Measurements from ENCODE around the gene IL17REL. TPM values are rescaled to one million over a fixed set of nuclear protein-coding genes. Genes with fewer than 3 reads are reported as not detected.

IL17REL gene
- not detected for total RNA-seq

DNA sequence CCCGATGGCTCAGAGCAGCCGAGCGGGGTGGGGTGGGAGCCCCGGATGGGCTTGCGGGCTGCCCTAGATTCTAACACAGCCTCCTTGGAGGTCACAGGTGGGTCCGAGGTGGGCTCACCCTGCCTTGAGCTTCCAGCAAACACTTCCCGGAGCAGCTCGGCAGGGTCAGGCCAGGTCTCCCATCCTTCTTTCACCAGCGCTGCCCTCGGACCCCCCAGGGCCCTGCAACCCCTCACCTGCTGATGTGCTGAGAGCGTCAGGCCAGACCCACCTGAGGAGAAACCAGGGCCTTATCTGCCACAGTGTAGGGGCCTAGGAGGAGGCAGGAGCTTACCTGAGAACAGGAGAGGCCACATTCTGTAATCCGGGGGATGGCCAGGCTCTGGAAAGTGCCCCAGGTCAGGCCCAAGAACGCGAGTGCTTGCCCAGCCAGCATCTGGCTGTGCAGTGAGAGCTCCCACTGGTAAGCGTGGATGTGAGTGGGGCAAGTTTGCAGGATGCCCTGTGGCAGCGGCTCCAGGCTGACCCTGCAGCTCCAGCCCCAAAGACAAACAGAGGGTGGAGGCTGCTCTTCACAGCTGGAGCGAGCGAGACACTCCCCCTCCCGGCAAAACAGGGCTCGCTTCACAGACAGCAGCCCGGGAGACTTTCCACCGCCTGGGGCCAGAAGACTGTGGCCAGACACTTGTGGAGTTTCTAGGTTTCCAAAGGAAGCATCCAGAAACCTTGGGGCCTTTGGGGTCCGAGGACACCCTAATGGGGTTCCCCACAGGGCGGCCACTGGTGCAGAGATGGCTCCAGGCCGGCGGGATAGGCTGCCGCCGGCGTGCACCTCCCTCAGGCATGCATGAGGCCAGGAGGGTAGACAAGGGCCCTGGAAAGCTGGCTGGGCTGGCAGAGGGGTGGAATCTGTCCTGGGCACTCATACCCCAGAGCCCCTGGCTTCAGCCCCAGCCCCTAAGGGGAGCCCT is at the start of gene IL17REL:
Gene IL17REL (minus strand): TSS at position 555 of the 971 bp plus-strand sequence. CDS start 119 bp downstream, at position 436.
- DNase-seq, result no peak

DNA sequence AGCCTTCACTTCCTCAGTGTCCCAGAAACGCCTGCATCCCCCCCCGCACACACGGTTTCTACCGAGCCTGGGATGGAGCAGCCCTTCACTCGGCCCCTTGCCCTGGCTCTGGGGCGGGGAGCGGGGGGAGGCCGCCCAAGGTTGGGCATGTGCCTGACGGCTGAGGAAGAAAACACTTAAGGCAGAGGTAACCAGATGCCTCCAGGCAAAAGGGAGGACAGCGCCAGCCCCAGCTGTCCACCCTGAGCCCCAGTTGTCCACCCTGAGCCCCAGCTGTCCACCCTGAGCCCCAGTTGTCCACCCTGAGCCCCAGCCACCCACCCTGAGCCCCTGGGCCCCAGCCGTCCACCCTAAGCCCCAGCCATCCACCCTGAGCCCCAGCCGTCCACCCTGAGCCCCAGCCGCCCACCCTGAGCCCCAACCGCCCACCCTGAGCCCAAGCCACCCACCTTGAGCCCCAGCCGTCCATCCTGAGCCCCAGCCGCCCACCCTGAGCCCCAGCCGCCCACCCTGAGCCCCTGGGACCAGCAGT is 49.3 kb upstream of the IL17REL start:
- no peak for DNase-seq

DNA sequence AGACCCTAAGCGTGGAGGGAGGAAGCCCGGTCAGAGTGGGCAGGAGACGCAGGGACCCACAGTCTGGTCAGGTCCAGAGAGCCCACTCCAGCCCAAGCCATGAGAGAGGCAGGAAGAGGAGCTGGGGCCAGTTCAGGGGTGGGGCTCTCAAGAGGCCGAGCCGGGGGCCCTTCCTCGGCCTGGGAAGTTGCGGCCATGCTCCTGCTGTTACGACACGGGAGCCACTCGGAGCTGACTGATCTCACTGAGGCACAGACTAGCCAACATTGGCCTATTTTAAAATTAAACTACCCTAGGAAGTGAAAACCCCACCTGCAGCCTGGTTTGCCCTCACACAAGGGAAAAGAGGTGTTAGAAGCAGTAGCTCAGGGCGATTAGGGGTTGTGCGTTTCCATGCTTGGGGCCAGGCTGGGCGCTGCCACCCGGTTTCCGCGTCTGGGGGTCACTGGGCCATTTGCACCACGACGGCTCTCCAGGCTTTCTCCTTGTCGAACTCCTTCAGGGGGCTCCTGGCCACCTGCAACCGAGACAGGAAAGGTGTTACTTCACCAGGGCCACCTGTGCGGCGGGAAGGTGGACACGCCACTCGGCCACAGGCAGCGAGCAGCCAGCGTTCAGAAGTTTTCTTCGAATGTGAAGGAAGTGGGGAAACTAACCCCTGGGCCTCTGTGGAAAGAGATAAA is 48.7 kb upstream of the IL17REL start:
- no peak for DNase-seq

DNA sequence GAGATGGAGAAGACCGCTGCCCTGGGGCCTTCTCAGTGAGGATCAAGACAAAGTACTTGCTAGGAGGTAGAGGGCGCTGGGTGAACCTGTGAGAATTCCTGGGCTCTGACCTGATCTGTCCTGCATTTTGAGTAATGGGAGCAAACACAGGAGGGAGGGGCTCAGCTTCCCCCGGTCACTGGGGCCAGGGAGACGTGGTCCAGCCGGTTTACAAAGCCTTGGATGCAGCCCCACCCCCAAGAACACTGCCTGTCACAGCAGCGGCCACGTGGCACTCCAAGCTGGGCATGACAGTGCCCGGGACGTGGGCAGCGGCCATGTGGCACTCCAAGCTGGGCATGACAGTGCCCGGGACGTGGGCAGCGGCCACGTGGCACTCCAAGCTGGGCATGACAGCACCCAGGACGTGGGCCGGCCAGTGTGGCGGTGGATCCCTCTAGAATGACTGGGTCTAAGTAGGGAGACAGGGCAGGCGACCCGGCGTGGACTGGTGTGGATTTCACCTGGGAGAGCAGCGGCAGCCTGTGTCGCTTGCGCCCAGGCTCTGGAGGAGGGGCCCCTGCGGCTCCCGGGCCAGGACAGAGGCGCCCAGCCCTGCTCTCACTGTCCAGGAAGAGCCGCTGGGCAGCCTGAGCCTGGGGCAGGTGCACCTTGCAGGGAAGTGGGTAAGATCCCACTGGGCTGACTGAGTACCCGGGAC is 48.0 kb upstream of the IL17REL start:
- no peak for DNase-seq

DNA sequence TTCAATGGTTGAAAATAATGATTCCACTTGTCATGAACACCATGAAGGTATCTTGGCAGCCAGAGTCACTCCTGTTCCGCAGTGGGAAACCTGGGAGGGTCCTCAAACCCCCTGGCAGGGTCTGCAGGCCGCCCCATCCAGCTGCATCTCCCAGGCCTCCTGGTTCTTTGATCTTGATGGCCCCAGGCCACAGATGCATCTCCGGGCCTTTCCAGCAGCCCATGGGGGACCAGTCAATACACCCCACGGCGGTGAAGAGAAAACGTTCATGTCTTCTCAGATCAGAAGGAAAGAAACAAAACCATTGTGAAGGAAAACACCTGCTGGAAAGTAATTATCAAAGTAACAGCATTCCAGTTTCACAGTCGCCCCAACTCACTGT is 47.3 kb upstream of the IL17REL start:
- DNase-seq, result no peak

DNA sequence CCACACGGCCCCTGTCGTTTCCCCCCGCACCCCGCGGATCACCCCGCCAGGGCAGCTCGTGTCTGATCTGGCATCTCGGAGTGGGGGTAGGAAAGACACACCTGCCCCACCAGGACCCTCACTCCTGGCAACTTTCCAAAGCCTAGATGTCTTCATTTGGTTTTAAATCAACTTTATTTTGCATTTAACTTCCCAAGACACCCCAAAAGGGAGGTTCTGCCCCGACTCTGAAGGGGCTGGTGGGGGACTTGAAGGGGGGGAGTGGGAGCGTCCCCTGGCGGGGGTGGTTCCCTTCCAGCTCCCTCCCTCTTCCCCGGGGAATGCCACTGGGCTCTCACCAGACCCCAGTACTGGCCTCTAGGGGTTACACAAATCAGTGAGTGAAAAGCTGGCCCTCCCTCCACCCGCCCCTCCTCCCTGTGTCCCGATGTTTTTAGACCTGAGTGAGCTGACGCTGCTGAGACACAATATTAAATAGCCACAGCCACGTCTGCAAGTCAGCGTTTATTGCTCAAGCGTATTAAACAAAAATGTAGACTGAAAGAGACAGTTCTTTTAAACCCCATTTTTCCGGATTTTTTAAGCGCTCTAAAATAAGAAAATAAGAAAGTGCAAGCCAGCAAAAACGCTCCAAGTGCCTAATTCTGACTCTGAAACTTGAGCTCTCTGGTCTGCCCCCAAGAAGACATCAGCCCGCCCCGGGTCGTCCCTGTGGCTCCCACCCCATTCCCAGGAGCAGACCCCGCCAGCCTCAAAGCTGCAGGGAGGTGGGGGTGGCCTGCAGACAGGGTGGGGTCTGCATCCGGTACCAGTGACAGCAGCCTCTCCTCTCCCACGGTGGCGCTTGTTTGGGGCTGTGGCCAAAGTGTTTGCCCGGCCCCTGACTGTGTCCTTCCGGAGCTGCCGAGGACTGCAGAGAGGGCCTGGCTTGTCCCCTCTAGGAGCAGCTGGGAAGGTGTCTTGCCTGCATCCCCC is 46.6 kb upstream of the IL17REL start:
- DNase-seq, result no peak

DNA sequence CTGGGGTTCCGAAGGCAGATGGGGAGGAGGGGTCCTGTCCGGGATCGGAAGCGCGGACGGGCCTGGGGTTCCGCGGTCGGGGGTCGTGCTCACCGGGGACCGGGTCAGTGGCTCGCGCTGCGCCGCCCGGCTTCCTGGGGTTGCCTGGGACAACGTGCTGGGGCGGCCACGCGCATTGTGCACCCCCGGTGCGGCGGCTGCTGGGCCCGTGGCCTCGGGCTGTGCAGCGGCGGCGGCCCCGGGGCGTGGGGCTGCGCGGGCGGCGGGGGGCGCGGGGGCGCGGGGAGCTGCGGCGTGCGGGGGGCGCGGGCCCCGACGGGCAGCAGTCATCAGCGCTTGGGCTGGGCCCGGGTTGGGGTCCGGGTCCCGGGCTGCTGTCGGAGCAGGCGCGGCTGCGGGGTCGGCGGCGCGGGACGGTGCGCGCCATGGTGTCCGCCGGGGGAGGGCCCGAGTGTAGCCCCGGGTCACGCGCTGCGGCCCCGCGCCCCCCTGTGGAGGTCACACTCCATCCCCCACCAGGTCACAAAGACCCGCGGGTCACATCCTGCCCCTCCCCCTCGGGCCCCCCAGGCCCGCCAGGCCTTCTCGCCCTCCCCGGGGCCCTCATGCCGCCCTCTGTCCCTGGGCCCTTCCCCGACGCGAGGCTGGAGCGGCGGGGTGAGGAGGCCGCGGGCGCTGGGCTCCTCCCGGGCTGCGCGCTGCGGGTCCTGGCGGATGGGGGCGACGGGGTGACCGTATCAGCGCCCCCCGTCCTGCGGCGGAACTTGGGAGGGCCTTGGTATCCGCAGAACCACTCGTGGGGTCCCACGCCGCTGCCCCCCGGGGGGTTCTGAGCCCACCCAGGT is 45.7 kb upstream of the IL17REL start, which contains the start of gene TTLL8:
Gene TTLL8 (minus strand): TSS at position 238 of the 845 bp plus-strand sequence.
- DNase-seq, result no peak

DNA sequence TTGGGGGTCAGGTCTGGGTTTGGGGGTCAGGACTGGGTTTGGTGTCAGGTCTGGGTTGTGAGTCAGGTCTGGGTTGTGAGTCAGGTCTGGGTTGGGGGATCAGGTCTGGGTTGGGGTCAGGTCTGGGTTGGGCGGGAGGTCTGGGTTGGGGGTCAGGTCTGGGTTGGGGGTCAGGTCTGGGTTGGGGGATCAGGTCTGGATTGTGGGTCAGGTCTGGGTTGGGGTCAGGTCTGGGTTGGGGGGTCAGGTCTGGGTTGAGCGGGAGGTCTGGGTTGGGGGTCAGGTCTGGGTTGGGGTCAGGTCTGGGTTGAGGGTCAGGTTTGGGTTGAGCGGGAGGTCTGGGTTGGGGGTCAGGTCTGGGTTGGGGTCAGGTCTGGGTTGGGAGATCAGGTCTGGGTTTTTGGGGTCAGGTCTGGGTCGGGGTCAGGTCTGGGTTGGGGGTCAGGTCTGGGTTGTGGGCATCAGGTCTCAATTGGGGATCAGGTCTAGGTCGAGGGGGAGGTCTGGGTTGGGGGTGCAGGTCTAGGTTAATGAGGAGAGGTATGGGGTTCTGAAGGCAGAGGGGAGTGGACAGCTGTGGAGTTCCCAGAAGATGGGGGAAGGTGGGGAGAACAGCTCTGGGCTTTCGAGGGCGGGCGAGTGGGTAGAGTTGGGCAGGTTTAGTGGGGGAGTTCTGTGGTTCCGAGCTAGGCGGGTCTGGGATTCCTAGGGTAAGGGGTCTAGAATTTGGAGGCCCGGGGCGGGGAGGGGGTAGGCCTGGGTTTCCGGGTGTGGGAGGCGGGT is 44.9 kb upstream of the IL17REL start:
- no peak for DNase-seq

DNA sequence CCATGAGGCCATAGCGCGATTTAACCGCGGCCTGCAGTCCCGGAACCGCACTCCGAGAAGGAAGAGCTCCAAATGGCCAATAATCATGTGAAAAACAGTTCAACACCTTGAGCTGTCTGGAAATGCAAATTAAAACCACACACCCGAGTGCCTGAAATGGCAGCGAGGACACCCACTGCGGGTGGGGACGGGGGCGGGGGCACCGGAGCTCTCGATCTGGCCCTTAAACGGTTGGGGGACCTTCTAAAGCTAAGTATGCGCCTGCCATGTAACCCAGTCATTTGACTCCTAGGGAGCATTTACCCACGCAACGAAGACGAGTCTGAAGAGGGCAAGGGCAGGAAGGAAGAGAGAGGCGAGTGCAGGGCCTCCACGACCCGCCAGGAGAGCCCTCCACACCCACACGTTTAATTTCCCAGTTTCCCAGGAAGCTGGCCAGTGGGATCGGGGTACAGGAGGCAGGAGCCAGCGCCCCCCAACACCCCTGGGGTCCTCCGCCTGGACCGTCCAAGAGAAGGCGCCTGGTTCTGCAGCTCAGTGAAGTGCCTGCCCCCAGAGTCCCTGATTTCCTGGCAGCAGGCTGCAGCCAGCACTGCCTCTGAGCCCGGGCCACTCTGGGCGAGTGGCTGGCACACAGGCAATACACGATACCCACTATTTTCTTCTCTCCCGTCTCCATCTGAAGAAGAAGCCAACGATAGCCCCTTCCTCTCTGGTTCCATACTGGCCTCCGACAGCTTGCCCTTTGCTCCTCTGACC is 43.8 kb upstream of the IL17REL start:
- no peak for DNase-seq

DNA sequence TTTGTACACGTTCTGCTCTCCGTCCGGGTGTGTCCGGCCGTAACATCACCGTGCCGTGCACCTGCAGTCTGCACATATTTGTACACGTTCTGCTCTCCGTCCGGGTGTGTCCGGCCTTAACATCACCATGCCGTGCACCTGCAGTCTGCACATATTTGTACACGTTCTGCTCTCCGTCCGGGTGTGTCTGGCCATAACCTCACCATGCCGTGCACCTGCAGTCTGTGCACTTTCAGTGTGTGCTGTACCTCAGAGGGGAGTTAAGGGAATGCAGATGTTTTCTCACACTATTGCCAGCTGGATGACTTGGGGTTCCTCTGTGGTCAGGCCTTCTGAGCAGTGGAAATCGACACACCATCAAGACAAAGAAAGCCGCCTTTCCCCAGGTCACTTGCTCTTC is 41.3 kb upstream of the IL17REL start:
- no peak for DNase-seq

DNA sequence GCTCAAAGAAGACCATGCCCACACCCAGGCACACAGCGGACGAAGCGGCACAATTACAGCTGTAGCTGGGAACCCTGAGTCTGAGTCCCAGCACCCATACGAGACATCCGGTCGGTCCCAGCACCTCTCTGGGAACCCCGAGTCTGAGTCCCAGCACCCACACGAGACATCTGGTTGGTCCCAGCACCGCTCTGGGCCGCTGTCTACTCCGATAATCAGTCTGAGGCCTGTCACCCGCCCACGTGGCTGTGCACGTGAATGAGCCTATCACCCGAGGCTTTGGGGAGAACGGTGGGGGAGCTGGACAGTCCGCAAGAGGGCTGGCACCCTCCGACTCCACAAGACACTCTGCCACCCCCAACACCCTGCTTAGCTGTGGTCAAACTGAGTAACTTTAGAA is 39.4 kb upstream of the IL17REL start:
- DNase-seq, result no peak

DNA sequence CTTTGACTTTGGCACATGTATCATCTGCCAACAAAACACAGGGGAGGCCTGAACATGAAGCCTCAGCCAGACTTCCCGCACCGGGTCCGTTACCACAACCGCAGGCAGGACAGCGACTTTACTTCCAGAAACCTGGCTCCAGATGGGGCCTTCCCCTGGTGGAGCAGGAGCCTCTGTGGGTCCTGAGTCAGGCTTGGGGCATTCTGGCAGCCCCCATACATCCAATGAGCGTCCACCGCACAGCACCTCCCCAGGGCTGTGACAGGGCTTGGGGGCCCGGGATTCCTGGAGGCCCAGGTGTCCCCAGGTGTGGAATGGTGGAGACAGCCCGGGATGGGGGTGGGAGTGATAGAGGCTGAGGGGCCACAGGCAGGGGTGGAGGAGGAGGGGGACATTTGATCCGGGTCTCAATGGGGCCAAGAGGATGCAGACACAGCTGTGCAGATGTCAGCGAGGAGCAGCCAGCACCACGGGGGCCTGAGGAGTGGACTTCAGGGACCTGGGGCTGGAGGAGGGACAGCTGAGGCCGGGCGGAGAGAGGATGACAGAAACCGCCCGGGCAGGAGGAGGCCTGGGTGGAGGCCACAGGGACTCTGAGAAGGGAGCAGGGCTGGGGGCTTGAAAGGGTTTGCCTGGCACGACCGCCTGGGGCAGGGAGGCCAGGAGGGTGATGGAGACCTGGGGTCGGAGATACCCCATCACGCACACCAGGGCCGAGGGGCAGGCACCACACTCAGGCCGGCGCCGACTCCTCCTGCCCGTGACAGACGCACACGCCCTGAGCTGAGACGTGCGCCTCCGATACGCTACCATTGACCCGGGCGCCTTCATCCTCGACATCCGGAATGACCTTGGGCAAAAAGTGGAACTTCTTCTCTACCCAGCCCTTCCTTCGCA is 37.0 kb upstream of the IL17REL start:
- DNase-seq, result no peak

DNA sequence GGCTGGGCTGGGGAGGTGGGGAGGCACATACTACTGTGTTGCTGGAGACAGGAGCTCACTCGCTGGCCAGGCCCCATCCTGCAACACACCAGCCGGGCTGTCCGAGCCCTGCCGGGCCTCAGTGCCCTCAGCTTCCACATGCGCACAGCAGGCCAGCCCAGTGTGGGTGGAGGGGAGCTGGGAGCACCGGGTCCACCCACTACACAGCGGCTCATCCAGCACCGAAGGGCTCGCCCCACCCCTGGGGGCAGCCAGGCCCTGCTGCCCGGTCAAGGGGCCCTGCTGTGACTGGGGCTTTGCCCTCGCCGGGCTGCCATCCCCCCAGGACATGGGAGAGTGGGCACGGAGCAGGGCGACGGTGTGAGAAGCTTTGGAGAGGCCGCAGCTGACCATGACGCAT is 36.3 kb upstream of the IL17REL start:
- DNase-seq, result no peak

DNA sequence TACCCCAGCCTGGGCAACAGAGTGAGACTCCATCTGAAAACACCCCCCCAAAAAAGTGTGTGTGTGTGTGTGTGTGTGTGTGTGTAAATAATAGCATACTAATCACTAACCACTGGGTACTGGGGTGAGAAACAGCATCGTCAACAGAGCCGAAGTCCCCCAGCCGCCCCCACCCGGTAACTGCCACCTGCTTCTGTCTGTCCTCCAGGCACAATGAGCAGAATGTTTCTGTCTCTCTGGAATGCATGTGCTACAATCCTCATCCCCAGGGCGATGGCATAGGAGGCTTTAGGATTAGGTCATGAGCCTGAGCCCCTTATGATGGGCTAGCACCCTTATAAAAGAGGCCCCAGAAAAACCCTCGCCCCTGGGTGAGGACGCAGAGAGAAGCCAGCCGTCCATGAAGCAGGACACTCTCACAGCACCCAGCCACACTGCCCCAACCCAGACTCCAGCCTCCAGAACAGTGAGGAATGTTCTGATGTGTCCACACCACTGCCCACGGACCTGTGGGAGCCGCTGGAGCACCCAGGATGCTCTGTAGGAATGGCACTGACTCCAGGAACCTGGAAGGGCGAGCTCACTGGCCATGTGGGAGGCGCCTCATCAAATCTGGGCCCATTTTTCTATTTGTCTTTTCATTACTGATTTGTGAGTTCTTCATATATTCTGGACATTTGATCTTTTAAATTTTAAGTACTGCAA is 35.6 kb upstream of the IL17REL start:
- DNase-seq, result no peak

DNA sequence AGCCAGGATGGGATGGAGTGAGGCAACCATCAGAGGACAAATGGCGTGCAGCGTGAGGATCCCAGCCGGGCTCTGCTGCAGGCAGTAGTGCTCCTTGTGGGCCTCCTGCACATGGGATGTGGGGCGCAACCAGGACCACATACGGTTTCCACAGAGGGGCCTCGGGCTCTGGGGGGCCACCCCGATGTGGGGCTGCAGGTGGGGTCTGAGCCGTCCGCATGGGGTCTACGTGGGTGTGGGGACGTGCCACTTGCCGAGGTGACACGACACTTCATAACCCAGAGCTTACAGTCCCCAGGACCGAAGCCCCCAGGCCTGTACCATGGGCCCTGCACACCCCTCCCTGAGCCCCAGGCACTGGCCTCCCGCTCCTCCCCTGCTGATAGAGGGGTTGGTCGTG is 34.8 kb upstream of the IL17REL start:
- no peak for DNase-seq

DNA sequence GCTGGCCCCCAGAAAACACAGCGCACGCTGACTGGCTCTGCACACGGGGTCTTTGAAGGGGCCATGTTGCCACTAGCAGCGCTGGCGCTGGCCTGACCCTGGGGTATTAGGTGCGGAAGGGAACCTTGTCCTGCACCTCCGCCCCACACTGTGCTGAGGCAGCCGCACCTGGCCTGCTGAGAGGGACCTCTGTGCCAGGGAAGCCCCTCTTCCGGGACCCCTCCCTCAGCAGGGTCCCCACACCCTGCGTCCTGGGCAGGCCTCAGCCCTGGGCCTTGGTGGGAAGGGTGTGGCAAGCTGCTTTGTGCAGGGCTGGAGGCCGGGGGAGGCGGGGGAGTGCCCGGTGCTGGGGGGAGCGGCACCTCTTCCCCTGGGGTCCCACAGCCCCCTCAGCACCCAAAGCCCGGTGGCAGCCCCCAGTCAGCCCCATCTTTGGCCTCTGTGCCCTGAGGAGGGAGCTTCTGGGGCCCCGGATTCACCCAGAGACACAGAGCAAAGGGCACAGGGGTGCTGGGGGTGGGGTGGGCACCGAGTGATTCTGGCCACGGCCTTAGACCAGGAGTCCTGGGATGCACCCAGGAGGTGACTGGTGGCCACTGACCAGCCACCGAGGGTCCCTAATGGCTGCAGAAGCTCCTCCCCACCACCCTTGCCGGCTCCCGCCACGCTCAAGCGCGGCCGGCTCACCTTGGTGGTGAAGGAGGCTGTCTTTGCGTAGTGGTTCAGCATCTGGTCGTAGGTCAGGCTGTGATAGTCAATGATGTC is 34.1 kb upstream of the IL17REL start:
- DNase-seq, result no peak

Data from occipital lobe (tissue), 2 donors.